Measurements from ENCODE around the gene SLC25A42. TPM values are rescaled to one million over a fixed set of nuclear protein-coding genes. Genes with fewer than 3 reads are reported as not detected.
"Not testable (repeated sequence)": the region's sequence is repeated elsewhere in the genome, so short reads cannot be mapped to it uniquely, and the experiment has no call there.

SLC25A42 gene
- total RNA-seq, 1 donor from 2014 or later: 2.8 TPM

DNA sequence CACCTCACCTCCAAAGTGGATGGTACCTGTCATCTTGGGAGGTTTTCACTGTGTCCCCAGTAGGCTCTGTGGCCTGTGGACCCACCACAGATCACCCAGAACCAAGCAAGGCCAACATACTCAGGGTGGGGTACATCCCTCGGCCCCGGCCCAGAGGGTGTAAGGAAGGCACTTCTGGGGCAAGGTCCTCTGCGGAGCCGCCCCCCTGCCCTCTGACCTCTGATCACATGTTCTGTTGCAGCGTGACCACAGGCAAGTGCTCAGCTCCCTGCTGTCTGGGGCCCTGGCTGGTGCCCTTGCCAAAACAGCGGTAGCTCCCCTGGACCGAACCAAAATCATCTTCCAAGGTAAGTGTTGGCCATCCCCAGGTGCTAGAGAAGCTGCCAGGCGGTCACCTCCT, 37.7 kb downstream of the SLC25A42 start:
- Histone ChIP-seq H3K27me3 (ENCODE audit: control insufficient read depth, insufficient read depth, low read length) (no peaks in the 10 kb centered on the region), H3K4me3 (ENCODE audit: low read depth, low read length) (no peak overlapping the region), H3K36me3 (ENCODE audit: control insufficient read depth, insufficient read depth, low read length) (no peaks in the 10 kb centered on the region)
- TF ChIP-seq, protein P1, sequence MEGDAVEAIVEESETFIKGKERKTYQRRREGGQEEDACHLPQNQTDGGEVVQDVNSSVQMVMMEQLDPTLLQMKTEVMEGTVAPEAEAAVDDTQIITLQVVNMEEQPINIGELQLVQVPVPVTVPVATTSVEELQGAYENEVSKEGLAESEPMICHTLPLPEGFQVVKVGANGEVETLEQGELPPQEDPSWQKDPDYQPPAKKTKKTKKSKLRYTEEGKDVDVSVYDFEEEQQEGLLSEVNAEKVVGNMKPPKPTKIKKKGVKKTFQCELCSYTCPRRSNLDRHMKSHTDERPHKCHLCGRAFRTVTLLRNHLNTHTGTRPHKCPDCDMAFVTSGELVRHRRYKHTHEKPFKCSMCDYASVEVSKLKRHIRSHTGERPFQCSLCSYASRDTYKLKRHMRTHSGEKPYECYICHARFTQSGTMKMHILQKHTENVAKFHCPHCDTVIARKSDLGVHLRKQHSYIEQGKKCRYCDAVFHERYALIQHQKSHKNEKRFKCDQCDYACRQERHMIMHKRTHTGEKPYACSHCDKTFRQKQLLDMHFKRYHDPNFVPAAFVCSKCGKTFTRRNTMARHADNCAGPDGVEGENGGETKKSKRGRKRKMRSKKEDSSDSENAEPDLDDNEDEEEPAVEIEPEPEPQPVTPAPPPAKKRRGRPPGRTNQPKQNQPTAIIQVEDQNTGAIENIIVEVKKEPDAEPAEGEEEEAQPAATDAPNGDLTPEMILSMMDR (IDR thresholded peaks at IDR 0.05; ENCODE audit: insufficient read depth, low read length, poor library complexity, severe bottlenecking): no peak
- no peak for DNase-seq (ENCODE audit: low read depth)

DNA sequence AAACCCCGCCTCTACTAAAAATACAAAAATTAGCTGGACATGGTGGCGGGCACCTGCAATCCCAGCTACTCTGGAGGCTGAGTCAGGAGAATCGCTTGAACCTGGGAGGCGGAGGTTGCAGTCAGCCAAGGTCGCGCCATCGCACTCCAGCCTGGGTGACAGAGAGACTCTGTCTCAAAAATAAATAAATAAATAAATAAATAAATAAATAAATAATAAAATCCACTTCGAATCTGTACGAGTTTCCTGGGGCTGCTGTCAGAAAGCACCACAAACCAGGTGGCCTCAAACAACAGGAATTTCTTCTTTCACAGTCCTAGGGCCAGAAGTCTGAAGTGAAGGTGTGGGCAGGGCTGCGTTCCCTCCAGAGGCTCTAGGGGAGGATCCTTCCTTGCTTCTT, 38.8 kb downstream of the SLC25A42 start:
- H3K36me3 ChIP-seq (ENCODE audit: control insufficient read depth, insufficient read depth, low read length); H3K4me3 ChIP-seq (ENCODE audit: low read depth, low read length); DNase-seq (ENCODE audit: low read depth); H3K27me3 ChIP-seq (ENCODE audit: control insufficient read depth, insufficient read depth, low read length): not testable (repeated sequence)

DNA sequence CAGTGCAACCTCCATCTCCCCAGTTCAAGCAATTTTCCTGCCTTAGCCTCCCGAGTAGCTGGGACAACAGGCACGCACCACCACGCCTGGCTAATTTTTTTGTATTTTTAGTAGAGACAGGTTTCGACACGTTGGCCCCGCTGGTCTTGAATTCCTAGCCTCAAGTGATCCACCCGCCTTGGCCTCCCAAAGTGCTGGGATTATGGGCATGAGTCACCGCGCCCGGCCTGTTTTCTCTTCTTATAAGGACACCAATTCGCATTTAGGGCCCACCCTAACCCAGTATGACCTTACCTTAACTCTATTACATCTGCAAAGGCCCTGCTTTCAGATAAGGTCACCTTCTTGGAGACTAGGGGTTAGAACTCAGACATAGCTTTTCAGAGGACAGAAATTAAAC, 39.4 kb downstream of the SLC25A42 start:
- TF ChIP-seq, protein P1 (IDR thresholded peaks at IDR 0.05; ENCODE audit: insufficient read depth, low read length, poor library complexity, severe bottlenecking): no peak
- DNase-seq (ENCODE audit: low read depth): no peak
- no peaks in the 10 kb centered on the region for H3K36me3 ChIP-seq (ENCODE audit: control insufficient read depth, insufficient read depth, low read length)
- no peaks in the 10 kb centered on the region for H3K27me3 ChIP-seq (ENCODE audit: control insufficient read depth, insufficient read depth, low read length)
- no peak overlapping the region for H3K4me3 ChIP-seq (ENCODE audit: low read depth, low read length)

DNA sequence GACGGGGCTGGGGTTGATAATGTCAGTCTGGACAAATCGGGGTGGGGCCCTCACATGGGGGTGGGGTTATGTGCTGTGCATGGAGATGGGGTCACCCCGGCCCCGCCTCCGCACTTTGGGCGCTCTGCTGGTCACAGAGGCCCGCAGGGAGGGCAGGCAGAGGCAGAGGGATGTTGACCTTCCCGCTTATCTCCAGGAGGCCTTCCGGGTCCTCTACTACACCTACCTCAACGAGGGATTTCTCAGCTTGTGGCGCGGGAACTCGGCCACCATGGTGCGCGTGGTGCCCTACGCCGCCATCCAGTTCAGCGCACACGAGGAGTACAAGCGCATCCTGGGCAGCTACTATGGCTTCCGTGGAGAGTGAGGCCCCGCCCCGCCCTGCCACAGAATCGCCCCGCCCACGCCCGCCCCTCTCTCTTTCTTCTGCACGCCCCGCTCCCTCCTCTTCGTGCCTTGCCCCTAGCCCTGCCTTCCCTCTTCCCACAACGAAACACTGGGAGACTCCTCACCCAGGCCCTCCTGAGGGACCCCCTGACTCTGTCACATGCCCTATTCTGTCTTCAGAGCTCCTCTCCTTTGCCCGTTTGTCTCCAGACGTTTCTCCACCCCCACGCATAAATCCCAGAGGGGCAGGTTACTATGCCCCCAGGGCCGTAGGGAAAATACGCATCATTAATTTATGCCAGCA, 41.7 kb downstream of the SLC25A42 start:
- TF ChIP-seq, protein P1 (IDR thresholded peaks at IDR 0.05; ENCODE audit: insufficient read depth, low read length, poor library complexity, severe bottlenecking): no peak
- no peak for DNase-seq (ENCODE audit: low read depth)
- Histone ChIP-seq H3K27me3 (ENCODE audit: control insufficient read depth, insufficient read depth, low read length) (peaks cover 3% of the 10 kb centered on the region), H3K36me3 (ENCODE audit: control insufficient read depth, insufficient read depth, low read length) (no peaks in the 10 kb centered on the region), H3K4me3 (ENCODE audit: low read depth, low read length) (peak overlapping the region; percentile 50)

DNA sequence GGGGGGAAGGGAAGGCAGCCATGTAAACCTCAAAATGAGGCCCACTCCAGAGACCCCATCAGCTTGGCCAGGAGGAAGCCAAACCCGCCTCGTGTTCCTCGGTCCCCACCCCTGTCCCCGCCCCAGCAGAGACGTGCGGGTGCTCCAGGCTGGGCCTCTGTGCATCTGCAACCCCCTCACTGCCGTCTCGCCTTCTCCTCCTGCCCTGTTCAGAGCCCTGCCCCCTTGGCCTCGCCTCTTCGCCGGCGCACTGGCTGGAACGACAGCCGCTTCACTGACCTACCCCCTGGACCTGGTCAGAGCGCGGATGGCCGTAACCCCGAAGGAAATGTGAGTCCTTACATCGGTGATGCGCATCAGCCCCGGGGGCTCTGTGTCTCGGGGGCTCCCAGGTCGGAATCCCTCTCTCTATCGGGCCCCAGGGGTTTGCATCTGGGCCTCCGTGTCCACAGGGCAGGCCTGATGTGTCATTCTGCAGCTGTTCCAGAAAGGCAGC, 42.3 kb downstream of the SLC25A42 start:
- TF ChIP-seq, protein P1 (IDR thresholded peaks at IDR 0.05; ENCODE audit: insufficient read depth, low read length, poor library complexity, severe bottlenecking): no peak
- Histone ChIP-seq H3K27me3 (ENCODE audit: control insufficient read depth, insufficient read depth, low read length) (peaks cover 9% of the 10 kb centered on the region), H3K4me3 (ENCODE audit: low read depth, low read length) (peak overlapping the region; percentile 50), H3K36me3 (ENCODE audit: control insufficient read depth, insufficient read depth, low read length) (no peaks in the 10 kb centered on the region)
- DNase-seq (ENCODE audit: low read depth): no peak

DNA sequence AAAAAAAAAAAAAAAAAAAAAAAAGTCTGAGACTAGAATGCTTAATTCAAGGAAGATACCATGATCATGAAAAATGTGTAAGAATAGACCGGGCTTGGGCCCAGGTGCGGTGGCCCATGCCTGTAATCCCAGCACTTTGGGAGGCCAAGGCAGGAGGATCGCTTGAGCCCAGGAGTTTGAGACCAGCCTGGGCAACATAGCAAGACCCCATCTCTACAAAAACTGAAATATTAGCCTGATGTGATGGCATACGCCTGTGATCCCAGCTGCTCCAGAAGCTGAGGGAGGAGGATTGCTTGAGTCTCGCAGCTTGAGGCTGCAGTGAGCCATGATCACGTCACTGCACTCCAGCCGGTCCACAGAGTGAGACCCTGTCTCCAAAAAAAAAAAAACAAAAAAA, 43.1 kb downstream of the SLC25A42 start:
- H3K4me3 ChIP-seq (ENCODE audit: low read depth, low read length); DNase-seq (ENCODE audit: low read depth); H3K36me3 ChIP-seq (ENCODE audit: control insufficient read depth, insufficient read depth, low read length): not testable (repeated sequence)
- H3K27me3 ChIP-seq (ENCODE audit: control insufficient read depth, insufficient read depth, low read length): peaks cover 14% of the 10 kb centered on the region

DNA sequence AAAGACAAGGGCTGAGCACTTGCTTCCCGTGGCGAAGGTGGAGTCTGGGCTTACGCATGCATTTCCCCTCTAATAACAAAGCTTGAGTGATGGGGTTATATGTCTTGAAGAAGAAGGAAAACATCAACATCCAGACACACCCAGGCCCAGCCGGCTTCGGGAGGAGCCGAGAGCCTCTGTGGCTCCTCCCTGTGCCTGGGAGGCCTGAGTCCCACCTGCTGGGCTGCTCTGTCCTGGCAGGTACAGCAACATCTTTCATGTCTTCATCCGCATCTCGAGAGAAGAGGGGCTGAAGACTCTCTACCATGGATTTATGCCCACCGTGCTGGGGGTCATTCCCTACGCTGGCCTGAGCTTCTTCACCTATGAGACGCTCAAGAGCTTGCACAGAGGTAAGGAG, 43.9 kb downstream of the SLC25A42 start:
- DNase-seq (ENCODE audit: low read depth): no peak
- no peaks in the 10 kb centered on the region for H3K36me3 ChIP-seq (ENCODE audit: control insufficient read depth, insufficient read depth, low read length)
- H3K4me3 ChIP-seq (ENCODE audit: low read depth, low read length): no peak overlapping the region
- peaks cover 14% of the 10 kb centered on the region for H3K27me3 ChIP-seq (ENCODE audit: control insufficient read depth, insufficient read depth, low read length)
- TF ChIP-seq, protein P1 (IDR thresholded peaks at IDR 0.05; ENCODE audit: insufficient read depth, low read length, poor library complexity, severe bottlenecking): no peak

Measured in kidney epithelial cell (primary cell).